ENCODE measurements around the gene ARIH1. TPM values are rescaled to one million over a fixed set of nuclear protein-coding genes. Genes with fewer than 3 reads are reported as not detected.
A peak's percentile ranks its signal among the peaks of the same experiment; 100 is the strongest.
"Not testable (repeated sequence)": the region's sequence is repeated elsewhere in the genome, so short reads cannot be mapped to it uniquely, and the experiment has no call there.

Gene ARIH1
- total RNA-seq, 1 experiment from 2014 or later: 36.6 TPM

DNA sequence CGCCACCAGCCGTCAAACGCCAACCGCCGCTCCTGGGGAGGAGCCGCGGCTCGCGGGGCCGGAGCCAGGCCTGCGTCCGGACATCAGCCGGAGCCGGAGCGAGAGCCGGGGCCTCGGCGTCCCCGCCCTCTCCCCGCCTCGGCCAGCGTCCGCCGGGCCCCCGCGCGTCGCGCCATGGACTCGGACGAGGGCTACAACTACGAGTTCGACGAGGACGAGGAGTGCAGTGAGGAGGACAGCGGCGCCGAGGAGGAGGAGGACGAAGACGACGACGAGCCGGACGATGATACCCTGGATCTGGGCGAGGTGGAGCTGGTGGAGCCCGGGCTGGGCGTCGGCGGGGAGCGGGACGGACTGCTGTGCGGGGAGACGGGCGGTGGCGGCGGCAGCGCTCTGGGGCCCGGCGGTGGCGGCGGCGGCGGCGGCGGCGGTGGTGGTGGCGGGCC lies 359 bp downstream of the ARIH1 start:
- peak overlapping the region; percentile 84 for H3K4me3 ChIP-seq
- peak overlapping the region; percentile 99 for H3K27ac ChIP-seq
- DNase-seq (ENCODE audit: low read depth in 1 of 2, low spot score in 2 of 2): peak in 1 of 2 experiments; percentile 59
- no peaks in the 10 kb centered on the region for H3K9me3 ChIP-seq (replicated peaks)
- H3K4me1 ChIP-seq (replicated peaks): peaks cover 13% of the 10 kb centered on the region
- H3K36me3 ChIP-seq: peaks cover 47% of the 10 kb centered on the region
- H3K27me3 ChIP-seq (replicated peaks): no peaks in the 10 kb centered on the region

DNA sequence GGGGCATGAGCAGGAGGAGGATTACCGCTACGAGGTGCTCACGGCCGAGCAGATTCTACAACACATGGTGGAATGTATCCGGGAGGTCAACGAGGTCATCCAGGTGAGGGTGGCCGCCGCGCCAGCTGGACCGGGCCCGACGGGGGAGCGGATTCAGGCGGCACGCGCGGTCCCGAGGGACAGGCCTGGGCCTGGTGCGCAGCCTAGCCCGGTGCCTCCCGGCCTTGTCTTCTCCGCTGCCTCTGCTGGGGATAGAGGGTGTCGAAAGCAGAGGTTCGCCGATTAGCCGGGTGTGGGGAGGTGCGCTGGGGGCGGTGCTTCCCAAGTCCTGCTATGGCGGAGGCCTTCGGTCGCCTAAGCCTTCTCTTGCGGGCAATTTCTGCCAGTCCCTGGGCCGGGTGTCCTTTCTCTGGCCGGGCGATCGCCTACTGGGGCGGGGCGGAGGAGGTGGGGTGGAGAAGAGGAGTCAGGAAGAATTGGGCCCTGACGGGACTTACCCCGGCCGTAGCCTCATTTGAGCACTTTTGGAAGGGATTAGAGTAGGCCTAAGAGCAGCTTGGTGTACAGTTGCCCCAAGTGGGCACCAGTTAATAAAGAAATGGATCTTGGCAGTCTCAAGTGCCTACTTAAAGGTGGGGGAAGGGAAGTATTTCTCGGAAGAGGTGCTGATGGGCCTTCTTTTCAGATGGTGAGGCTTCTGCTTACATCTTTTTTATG lies 940 bp downstream of the ARIH1 start:
- Histone ChIP-seq H3K4me1 (replicated peaks) (peaks cover 13% of the 10 kb centered on the region), H3K9me3 (replicated peaks) (no peaks in the 10 kb centered on the region), H3K27ac (peak overlapping the region; percentile 99), H3K4me3 (peak overlapping the region; percentile 84), H3K27me3 (replicated peaks) (no peaks in the 10 kb centered on the region), H3K36me3 (peaks cover 47% of the 10 kb centered on the region)
- peak; percentile 70 to 82 for DNase-seq (ENCODE audit: low read depth in 1 of 2, low spot score in 2 of 2)

DNA sequence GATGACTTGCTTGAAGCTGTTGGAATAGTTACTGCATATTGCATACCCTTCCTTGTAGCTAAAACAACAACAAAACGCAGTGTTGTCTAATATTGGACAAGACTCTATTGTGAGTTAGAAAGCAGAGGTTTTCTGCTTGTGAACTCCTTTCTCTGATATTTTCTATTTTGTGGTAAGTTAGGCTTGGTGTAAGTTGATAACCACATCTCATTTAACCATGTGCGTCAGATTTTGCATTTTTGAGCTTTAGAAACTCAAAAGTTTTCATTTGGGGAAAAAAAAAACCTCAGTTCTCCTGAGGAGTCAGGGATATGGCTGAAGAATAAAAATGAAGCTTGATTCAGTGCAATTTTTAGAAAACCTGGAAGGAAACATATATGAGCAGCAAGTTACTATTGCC lies 1.5 kb downstream of the ARIH1 start:
- peak overlapping the region; percentile 84 for H3K4me3 ChIP-seq
- no peaks in the 10 kb centered on the region for H3K9me3 ChIP-seq (replicated peaks)
- no peaks in the 10 kb centered on the region for H3K27me3 ChIP-seq (replicated peaks)
- peaks cover 13% of the 10 kb centered on the region for H3K4me1 ChIP-seq (replicated peaks)
- H3K27ac ChIP-seq: peak overlapping the region; percentile 99; the same call in 1 of the 2 replicates
- DNase-seq (ENCODE audit: low read depth in 1 of 2, low spot score in 2 of 2): no peak
- peaks cover 52% of the 10 kb centered on the region for H3K36me3 ChIP-seq

DNA sequence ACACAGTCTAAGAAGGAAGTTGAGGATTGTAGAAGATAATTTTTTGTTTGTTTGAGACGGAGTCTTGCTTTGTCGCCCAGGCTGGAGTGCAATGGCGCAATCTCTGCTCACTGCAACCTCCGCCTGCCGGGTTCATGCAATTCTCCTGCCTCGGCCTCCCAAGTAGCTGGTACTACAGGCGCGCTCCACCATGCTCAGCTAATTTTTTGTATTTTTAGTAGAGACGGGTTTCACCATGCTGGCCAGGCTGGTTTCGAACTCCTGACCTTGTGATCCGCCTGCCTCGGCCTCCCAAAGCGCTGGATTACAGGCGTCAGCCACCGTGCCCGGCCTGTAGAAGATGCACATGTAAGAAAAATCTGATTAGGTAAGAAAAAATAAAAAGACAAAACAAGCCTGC lies 2.2 kb downstream of the ARIH1 start:
- not testable (repeated sequence) for H3K27ac ChIP-seq; H3K27me3 ChIP-seq (replicated peaks); DNase-seq (ENCODE audit: low read depth in 1 of 2, low spot score in 2 of 2); H3K9me3 ChIP-seq (replicated peaks)
- H3K36me3 ChIP-seq: peaks cover 58% of the 10 kb centered on the region
- peak overlapping the region; percentile 84 for H3K4me3 ChIP-seq
- peaks cover 13% of the 10 kb centered on the region for H3K4me1 ChIP-seq (replicated peaks)

DNA sequence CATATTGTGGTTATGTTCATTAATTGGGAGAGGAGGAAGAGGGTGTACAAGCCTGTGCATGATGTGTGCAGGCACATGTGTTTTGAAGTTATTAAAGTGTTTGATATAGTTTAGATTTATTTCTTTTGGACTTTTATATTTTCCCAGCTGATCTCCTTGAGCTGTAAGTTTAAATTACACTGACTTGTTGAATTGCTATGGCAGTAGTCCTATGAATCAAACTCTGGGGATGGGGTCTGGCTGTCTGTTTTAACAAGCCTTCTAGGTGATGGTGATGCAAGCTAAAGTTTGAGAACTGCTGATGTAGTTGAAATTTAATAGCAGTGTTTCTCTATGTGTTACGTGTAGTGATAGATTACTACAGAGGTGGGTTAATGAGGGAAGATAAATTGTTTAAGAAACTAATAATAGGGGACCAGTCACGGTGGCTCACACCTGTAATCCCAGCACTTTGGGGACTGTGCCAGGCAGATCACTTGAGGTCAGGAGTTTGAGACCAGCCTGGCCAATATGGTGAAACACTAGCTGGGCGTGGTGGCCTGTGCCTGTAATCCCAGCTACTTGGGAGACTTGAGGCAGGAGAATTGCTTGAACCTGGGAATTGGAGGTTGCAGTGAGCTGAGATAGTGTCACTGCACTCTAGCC lies 7.0 kb downstream of the ARIH1 start:
- Histone ChIP-seq H3K27me3 (replicated peaks) (no peaks in the 10 kb centered on the region), H3K27ac (no peak overlapping the region), H3K36me3 (peaks cover 57% of the 10 kb centered on the region), H3K4me3 (no peak overlapping the region), H3K4me1 (replicated peaks) (peaks cover 5% of the 10 kb centered on the region), H3K9me3 (replicated peaks) (no peaks in the 10 kb centered on the region)
- no peak for DNase-seq (ENCODE audit: low read depth in 1 of 2, low spot score in 2 of 2)

DNA sequence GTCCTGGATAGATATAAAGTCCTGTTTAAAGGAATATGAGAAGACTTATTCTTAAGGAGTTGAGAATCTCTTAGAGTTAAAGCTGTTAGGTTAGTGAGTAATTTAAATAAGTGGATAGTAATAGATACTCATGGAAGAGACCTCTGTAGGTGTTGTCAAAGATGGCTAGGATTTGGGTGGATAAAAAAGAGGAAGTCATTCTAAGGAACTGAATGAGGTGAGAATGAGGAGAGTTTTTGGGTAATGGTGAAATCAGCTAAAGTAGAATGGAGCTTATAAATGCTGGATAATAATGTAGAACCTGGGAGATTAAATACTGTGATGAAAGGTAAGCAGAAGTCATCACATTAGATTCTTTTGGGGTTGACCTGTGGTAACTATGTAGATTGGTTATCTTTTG lies 8.1 kb downstream of the ARIH1 start:
- Histone ChIP-seq H3K4me1 (replicated peaks) (peaks cover 4% of the 10 kb centered on the region), H3K4me3 (no peak overlapping the region), H3K27me3 (replicated peaks) (no peaks in the 10 kb centered on the region; the same call in 1 of the 2 replicates), H3K36me3 (peaks cover 48% of the 10 kb centered on the region), H3K27ac (no peak overlapping the region), H3K9me3 (replicated peaks) (no peaks in the 10 kb centered on the region)
- DNase-seq (ENCODE audit: low read depth in 1 of 2, low spot score in 2 of 2): no peak

DNA sequence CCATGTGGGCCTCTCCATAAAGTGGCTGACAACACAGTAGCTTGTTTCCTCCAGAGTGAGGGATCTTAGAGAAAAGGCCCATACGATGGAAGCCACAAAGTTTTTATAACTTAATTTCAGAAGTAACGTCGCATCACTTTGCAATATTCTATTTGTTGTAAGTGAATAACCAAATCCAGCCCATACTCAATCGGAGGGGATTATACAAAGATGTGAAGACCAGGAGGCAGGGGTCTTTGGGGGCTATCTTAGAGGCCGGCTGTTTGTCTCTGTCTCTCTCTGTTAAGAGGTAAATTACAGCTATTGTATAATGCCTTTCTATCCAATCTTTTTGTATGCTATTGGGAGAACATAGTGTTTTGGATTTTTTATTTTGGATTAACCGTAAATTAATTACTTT lies 9.1 kb downstream of the ARIH1 start:
- Histone ChIP-seq H3K4me3 (no peak overlapping the region), H3K27ac (no peak overlapping the region), H3K36me3 (peaks cover 41% of the 10 kb centered on the region), H3K27me3 (replicated peaks) (no peaks in the 10 kb centered on the region; the same call in 1 of the 2 replicates), H3K9me3 (replicated peaks) (no peaks in the 10 kb centered on the region), H3K4me1 (replicated peaks) (peaks cover 9% of the 10 kb centered on the region)
- no peak for DNase-seq (ENCODE audit: low read depth in 1 of 2, low spot score in 2 of 2)

DNA sequence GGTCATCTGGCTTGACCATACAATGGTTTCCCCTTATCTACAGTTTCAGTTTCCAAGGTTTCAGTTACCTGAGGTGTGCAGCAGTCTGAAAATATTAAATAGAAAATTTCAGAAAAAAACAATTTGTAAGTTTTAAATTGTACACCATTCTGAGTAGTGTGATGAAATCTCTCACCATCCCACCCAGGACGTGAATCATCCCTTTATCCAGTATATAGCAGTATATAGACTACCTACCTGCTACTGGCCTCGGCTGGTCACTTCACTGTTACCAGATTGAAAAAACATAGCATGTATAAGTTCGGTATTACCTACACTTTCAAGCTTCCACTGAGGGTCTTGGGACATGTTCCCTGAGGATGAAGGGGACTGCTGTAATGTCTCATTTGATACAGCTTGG lies 12.0 kb downstream of the ARIH1 start:
- Histone ChIP-seq H3K9me3 (replicated peaks) (no peaks in the 10 kb centered on the region), H3K36me3 (peaks cover 25% of the 10 kb centered on the region), H3K27ac (no peak overlapping the region), H3K4me3 (no peak overlapping the region), H3K27me3 (replicated peaks) (no peaks in the 10 kb centered on the region; the same call in 1 of the 2 replicates), H3K4me1 (replicated peaks) (peaks cover 9% of the 10 kb centered on the region)
- DNase-seq (ENCODE audit: low read depth in 1 of 2, low spot score in 2 of 2): no peak

DNA sequence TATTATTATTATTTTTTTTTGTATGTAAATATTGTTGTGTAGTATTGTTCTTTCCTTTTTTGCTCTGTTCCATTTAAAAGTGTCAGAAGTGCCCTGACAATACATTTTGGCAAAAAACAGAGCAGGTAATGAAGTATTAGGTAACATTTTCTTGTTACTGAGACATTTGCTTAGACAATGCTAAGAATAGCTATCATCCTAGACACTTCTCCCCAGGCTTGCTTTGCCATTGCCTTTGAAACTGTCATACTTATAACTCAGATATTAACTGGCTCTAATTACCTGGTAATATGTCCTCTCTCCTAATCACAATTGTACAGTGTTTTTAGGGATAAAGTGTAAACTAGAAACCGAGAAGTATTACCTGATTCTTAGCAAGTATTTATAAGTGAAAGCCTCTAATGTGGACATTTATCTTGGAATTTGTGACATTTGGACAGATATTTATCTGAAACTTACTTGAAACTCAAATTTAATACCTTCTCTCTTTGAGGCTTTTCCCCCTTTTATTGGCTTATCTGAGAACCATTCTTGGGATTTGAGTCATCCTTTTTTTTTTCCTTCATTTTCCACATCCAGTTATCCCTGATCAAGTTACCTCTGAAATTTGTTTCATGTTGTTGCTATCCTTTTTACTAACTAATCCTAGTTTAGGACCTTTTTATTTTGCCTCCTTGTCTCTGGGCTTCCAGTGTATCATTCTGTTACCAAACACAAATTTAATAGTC lies 13.1 kb downstream of the ARIH1 start:
- Histone ChIP-seq H3K27ac (no peak overlapping the region), H3K36me3 (peaks cover 20% of the 10 kb centered on the region), H3K27me3 (replicated peaks) (no peaks in the 10 kb centered on the region; the same call in 1 of the 2 replicates), H3K9me3 (replicated peaks) (no peaks in the 10 kb centered on the region), H3K4me3 (no peak overlapping the region), H3K4me1 (replicated peaks) (peaks cover 19% of the 10 kb centered on the region)
- DNase-seq (ENCODE audit: low read depth in 1 of 2, low spot score in 2 of 2): peak in 1 of 2 experiments; percentile 7

DNA sequence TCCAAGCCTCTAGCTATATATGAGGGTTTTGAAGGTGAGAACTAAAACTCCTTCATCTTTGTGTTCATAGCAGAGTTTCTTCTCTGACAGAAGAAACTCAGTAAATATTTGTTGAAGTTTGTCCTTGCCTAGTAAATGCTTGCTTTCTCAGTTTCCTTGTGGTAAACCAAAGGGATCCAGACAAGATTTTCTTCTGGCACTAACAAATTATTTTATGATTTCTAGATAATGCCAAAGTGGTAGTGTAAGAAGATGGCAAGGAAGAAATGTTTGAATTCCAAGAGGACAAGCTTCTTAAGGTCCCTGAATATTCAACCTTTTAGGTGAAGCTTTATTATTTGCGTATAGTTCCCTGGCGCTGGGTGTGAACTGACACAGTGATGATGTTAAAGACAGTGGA lies 14.4 kb downstream of the ARIH1 start:
- Histone ChIP-seq H3K4me1 (replicated peaks) (peaks cover 23% of the 10 kb centered on the region), H3K27me3 (replicated peaks) (no peaks in the 10 kb centered on the region; the same call in 1 of the 2 replicates), H3K36me3 (peaks cover 16% of the 10 kb centered on the region), H3K4me3 (no peak overlapping the region), H3K27ac (no peak overlapping the region), H3K9me3 (replicated peaks) (no peaks in the 10 kb centered on the region)
- DNase-seq (ENCODE audit: low read depth in 1 of 2, low spot score in 2 of 2): no peak

DNA sequence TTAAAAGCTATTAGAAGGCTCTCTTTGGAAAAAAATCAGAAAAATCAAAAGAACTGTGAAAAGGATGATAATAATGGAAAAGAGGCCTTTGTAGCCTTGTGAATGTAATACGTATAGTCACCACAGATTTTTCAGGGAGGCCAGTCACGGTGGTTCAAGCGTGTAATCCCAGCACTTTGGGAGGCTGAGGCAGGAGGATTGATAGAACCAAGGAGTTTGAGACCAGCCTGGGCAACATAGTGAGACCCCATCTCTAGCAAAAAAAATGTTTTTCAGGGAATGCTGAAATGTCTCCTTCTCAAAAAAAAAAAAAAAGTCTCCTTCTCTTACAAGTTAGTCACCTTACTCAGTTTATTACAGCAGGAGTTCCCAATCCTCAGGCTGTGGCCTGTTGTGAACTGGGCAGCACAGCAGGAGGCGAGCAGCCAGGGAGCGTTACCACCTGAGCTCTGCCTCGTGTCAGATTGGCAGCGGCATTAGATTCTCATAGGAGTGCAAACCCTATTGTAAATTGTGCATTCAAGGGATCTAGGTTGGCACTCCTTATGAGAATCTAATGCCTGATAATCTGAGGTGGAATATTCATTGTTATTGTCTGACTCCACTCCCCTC lies 15.9 kb downstream of the ARIH1 start:
- no peak overlapping the region for H3K27ac ChIP-seq
- no peak overlapping the region for H3K4me3 ChIP-seq
- no peaks in the 10 kb centered on the region; the same call in 1 of the 2 replicates for H3K27me3 ChIP-seq (replicated peaks)
- no peaks in the 10 kb centered on the region for H3K9me3 ChIP-seq (replicated peaks)
- DNase-seq (ENCODE audit: low read depth in 1 of 2, low spot score in 2 of 2): no peak
- H3K36me3 ChIP-seq: peaks cover 13% of the 10 kb centered on the region
- peaks cover 25% of the 10 kb centered on the region for H3K4me1 ChIP-seq (replicated peaks)

DNA sequence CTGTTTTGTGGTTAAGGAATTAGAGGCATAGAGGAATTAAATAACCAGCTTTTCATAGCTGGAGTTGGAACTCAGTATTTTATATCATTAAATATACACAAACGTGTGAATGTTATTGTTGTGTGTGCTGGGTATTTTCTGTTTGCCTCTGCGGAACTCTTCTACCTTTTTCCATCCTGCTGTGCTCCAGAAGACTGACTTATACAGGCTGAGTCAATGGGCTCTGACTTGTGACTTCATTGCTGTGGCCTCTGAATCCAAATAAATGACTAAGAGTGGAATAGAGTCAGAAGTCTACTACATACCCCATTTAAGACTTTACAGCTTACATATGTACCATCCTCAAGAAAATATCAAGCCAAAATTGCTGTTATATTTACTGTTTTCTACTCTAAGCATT lies 17.6 kb downstream of the ARIH1 start:
- Histone ChIP-seq H3K9me3 (replicated peaks) (no peaks in the 10 kb centered on the region), H3K27me3 (replicated peaks) (no peaks in the 10 kb centered on the region; the same call in 1 of the 2 replicates), H3K4me3 (no peak overlapping the region), H3K4me1 (replicated peaks) (peaks cover 29% of the 10 kb centered on the region), H3K27ac (peak overlapping the region; percentile 25; the same call in 1 of the 2 replicates), H3K36me3 (peaks cover 14% of the 10 kb centered on the region)
- DNase-seq (ENCODE audit: low read depth in 1 of 2, low spot score in 2 of 2): peak in 1 of 2 experiments; percentile 49

DNA sequence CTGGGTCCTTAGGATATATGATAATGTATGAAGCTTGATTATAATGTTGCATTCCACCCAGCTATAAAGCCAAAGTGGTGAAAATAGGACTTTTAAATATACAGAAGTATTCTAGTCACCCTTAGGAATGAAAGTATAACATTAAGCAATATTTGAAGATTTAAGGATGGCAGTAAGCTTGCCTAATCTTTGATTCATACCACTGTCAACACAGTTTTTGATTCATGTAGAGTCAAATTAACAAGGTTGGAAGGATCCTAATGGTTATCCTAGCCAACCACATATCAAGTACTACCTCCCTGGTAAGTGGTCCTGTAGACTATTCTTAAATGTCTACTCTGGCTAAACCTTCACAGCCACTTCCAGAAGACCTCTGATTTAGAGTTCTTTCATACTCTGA lies 18.6 kb downstream of the ARIH1 start:
- DNase-seq (ENCODE audit: low read depth in 1 of 2, low spot score in 2 of 2): no peak
- no peak overlapping the region for H3K4me3 ChIP-seq
- H3K9me3 ChIP-seq (replicated peaks): no peaks in the 10 kb centered on the region
- H3K36me3 ChIP-seq: peaks cover 17% of the 10 kb centered on the region
- H3K4me1 ChIP-seq (replicated peaks): peaks cover 21% of the 10 kb centered on the region
- H3K27me3 ChIP-seq (replicated peaks): no peaks in the 10 kb centered on the region
- H3K27ac ChIP-seq: no peak overlapping the region
